Measurements from ENCODE around the gene ARIH2.
A peak's percentile ranks its signal among the peaks of the same experiment; 100 is the strongest.

ARIH2 gene

GRCh38 chr3:49019941-49020329 is 101.3 kb downstream of the ARIH2 start:
- no peak for DNase-seq (ENCODE audit: low read depth in 2 of 2)

- no peak for DNase-seq (ENCODE audit: low read depth in 2 of 2)
These were observed 101.9 kb downstream of the ARIH2 start for GRCh38 chr3:49020330-49021212.

GRCh38 chr3:49021213-49021812 is 102.7 kb downstream of the ARIH2 start:
- peak; percentile 99 for DNase-seq (ENCODE audit: low read depth in 2 of 2)

- peak; percentile 90 to 96 for DNase-seq (ENCODE audit: low read depth in 2 of 2)
These were observed 103.4 kb downstream of the ARIH2 start, which contains the start of gene NDUFAF3 for GRCh38 chr3:49021813-49022687. TSS of gene NDUFAF3 (plus strand) at chr3:49022121. CDS start at chr3:49022145, 24 bp downstream.

- no peak for DNase-seq (ENCODE audit: low read depth in 2 of 2)
These were observed 104.1 kb downstream of the ARIH2 start for GRCh38 chr3:49022688-49023171.

- no peak for DNase-seq (ENCODE audit: low read depth in 2 of 2)
These were observed 105.1 kb downstream of the ARIH2 start for GRCh38 chr3:49023775-49024174.

- no peak for DNase-seq (ENCODE audit: low read depth in 2 of 2)
These were observed 105.8 kb downstream of the ARIH2 start for GRCh38 chr3:49024449-49024848.

- no peak for DNase-seq (ENCODE audit: low read depth in 2 of 2)
These were observed 106.6 kb downstream of the ARIH2 start for GRCh38 chr3:49025005-49025792.

- DNase-seq (ENCODE audit: low read depth in 2 of 2) = no peak
These were observed 107.3 kb downstream of the ARIH2 start for GRCh38 chr3:49025793-49026520.

- DNase-seq (ENCODE audit: low read depth in 2 of 2) = no peak
These were observed 107.9 kb downstream of the ARIH2 start for GRCh38 chr3:49026536-49026935.

- no peak for DNase-seq (ENCODE audit: low read depth in 2 of 2)
These were observed 109.0 kb downstream of the ARIH2 start for GRCh38 chr3:49027634-49028033.

- no peak for DNase-seq (ENCODE audit: low read depth in 2 of 2)
These were observed 109.6 kb downstream of the ARIH2 start for GRCh38 chr3:49028298-49028672.

- DNase-seq (ENCODE audit: low read depth in 2 of 2) = peak; percentile 89
These were observed 110.3 kb downstream of the ARIH2 start, which contains the start of gene IMPDH2 for GRCh38 chr3:49028673-49029562. TSS of gene IMPDH2 (minus strand) at chr3:49029398. CDS start at chr3:49029350, 48 bp downstream.

GRCh38 chr3:49029563-49029884 is 110.9 kb downstream of the ARIH2 start:
- no peak for DNase-seq (ENCODE audit: low read depth in 2 of 2)

- no peak for DNase-seq (ENCODE audit: low read depth in 2 of 2)
These were observed 111.7 kb downstream of the ARIH2 start for GRCh38 chr3:49030321-49030720.

- DNase-seq (ENCODE audit: low read depth in 2 of 2) = no peak
These were observed 114.1 kb downstream of the ARIH2 start for GRCh38 chr3:49032646-49033304.

GRCh38 chr3:49034650-49035049 is 116.0 kb downstream of the ARIH2 start:
- no peak for DNase-seq (ENCODE audit: low read depth in 2 of 2)

- DNase-seq (ENCODE audit: low read depth in 2 of 2) = no peak
These were observed 116.6 kb downstream of the ARIH2 start for GRCh38 chr3:49035281-49035680.
